SK-N-SH (cell line): ENCODE measurements around the gene KCND1. TPM values are rescaled to one million over a fixed set of nuclear protein-coding genes. Genes with fewer than 3 reads are reported as not detected.

Source experiments
- CTCF ChIA-PET: fragments of 300-600, 350-600 bp; formaldehyde crosslinking; extraction: SDS; loops from one replicate; lab custom pipeline; 2021; lab: Yijun Ruan, JAX
- POLR2A ChIA-PET: fragments of 350-600 bp; sonication (Branson Sonifier 250); formaldehyde crosslinking; extraction: SDS; loops from one replicate; lab custom pipeline; 2020; ENCODE audit warnings: antibody characterized with exemption, inconsistent platforms; lab: Yijun Ruan, JAX
- DNase-seq: peaks from one replicate; pipeline ENCODE4 v3.0.0; 2012
- H2AFZ ChIP-seq: fragments of 200-600 bp; sonication (generic); 2 replicates; pipeline ENCODE4 v1.8.1; 2016; ENCODE audit warnings: antibody characterized with exemption, mild to moderate bottlenecking, low read depth
- H3F3A ChIP-seq: fragments of 200-600 bp; sonication (generic); replicated peaks from 2 replicates; pipeline ENCODE3; 2016; ENCODE audit warnings: antibody characterized with exemption, mild to moderate bottlenecking; ENCODE audit not compliant: insufficient read depth
- H3K27ac ChIP-seq, 2 experiments: fragments of 200-500 bp in 1 of 2; fragments of 200-600 bp in 1 of 2; sonication (Bioruptor generic) in 1 of 2; sonication (generic), shearing (Covaris generic) in 1 of 2; 2 replicates each; pipeline versions ENCODE4 v1.5.1 to v1.6.1; 2014 to 2016; ENCODE audit warnings: low read depth in 2 of 2, inconsistent platforms in 1 of 2, low read length in 1 of 2, mild to moderate bottlenecking in 1 of 2, mixed read lengths in 1 of 2
- H3K27me3 ChIP-seq: fragments of 200-600 bp; sonication (generic), shearing (Covaris generic); 2 replicates; pipeline ENCODE4 v1.6.1; 2016; ENCODE audit warnings: mixed run types; ENCODE audit not compliant: insufficient read depth
- H3K36me3 ChIP-seq, 2 experiments: fragments of 200-500 bp in 1 of 2; fragments of 200-600 bp in 1 of 2; sonication (Bioruptor generic) in 1 of 2; sonication (generic) in 1 of 2; replicated peaks in 1 of 2; 2 replicates each; pipeline versions ENCODE3 to v1.5.1; 2014 to 2016; ENCODE audit warnings: low read length in 1 of 2, mild to moderate bottlenecking in 1 of 2; ENCODE audit not compliant: insufficient read depth in 2 of 2, control insufficient read depth in 1 of 2
- H3K4me1 ChIP-seq, 2 experiments: fragments of 200-500 bp in 1 of 2; fragments of 200-600 bp in 1 of 2; sonication (Bioruptor generic) in 1 of 2; sonication (generic), shearing (Covaris generic) in 1 of 2; 2 replicates each; pipeline versions ENCODE4 v1.5.1 to v1.6.1; 2014 to 2016; ENCODE audit warnings: low read depth in 1 of 2, low read length in 1 of 2, mixed run types in 1 of 2; ENCODE audit not compliant: insufficient read depth in 2 of 2, control insufficient read depth in 1 of 2
- H3K4me2 ChIP-seq: fragments of 200-600 bp; sonication (generic), shearing (Covaris generic); 2 replicates; pipeline ENCODE4 v1.6.1; 2017; ENCODE audit warnings: mixed run types
- H3K4me3 ChIP-seq, 2 experiments: fragments of 200-500 bp in 1 of 2; fragments of 200-600 bp in 1 of 2; sonication (Bioruptor generic) in 1 of 2; sonication (generic), shearing (Covaris generic) in 1 of 2; 2 replicates each; pipeline versions ENCODE4 v1.5.1 to v1.8.1; 2014 to 2016; ENCODE audit warnings: low read depth in 2 of 2, inconsistent platforms in 1 of 2, low read length in 1 of 2, mild to moderate bottlenecking in 1 of 2, mixed read lengths in 1 of 2, moderate library complexity in 1 of 2
- H3K79me2 ChIP-seq: fragments of 200-600 bp; sonication (generic); 2 replicates; pipeline ENCODE4 v1.8.1; 2017; ENCODE audit warnings: mild to moderate bottlenecking; ENCODE audit not compliant: insufficient read depth
- H3K9ac ChIP-seq: fragments of 200-600 bp; sonication (generic); 2 replicates; pipeline ENCODE4 v1.6.1; 2017; ENCODE audit warnings: mixed run types
- H3K9me2 ChIP-seq: fragments of 200-600 bp; sonication (generic); 2 replicates; pipeline ENCODE4 v1.6.1; 2017; ENCODE audit warnings: mixed run types
- H3K9me3 ChIP-seq: fragments of 200-600 bp; sonication (generic); 2 replicates; pipeline ENCODE4 v1.6.1; 2017; ENCODE audit warnings: mixed run types, mild to moderate bottlenecking, moderate library complexity
- H4K20me1 ChIP-seq: fragments of 200-600 bp; sonication (generic); 2 replicates; pipeline ENCODE4 v1.6.1; 2017; ENCODE audit warnings: mild to moderate bottlenecking, mixed run types; ENCODE audit not compliant: insufficient read depth
- EP300 ChIP-seq, 2 experiments: IDR thresholded peaks; 2 replicates each; pipeline versions ENCODE4 v1.4.0 to v1.6.1; 2012; ENCODE audit warnings: borderline replicate concordance in 1 of 2, low read depth in 1 of 2, low read length in 1 of 2
- IRF3 ChIP-seq: fragments of 150-350 bp; IDR thresholded peaks from 2 replicates; pipeline ENCODE4 v1.6.1; 2016; ENCODE audit warnings: mild to moderate bottlenecking, low read depth, low read length
- JUND ChIP-seq: IDR thresholded peaks from 2 replicates; pipeline ENCODE4 v1.4.0; 2012
- MAX ChIP-seq: IDR thresholded peaks from 2 replicates; pipeline ENCODE4 v1.4.0; 2012; ENCODE audit warnings: low read depth
- NFIC ChIP-seq: IDR thresholded peaks from 2 replicates; pipeline ENCODE4 v1.4.0; 2012; ENCODE audit warnings: borderline replicate concordance
- PBX3 ChIP-seq: IDR thresholded peaks from 2 replicates; pipeline ENCODE4; 2012
- RAD21 ChIP-seq: IDR thresholded peaks from 2 replicates; pipeline ENCODE4 v1.6.1; 2012; ENCODE audit warnings: mild to moderate bottlenecking, low read length
- RXRA ChIP-seq: IDR thresholded peaks from 2 replicates; pipeline ENCODE4 v1.4.0; 2012; ENCODE audit warnings: low read depth, mild to moderate bottlenecking, borderline replicate concordance
- SMC3 ChIP-seq: IDR thresholded peaks from 2 replicates; pipeline ENCODE4 v1.6.1; 2012; ENCODE audit warnings: low read depth, low read length, improper control_type of control experiment
- TCF12 ChIP-seq: IDR thresholded peaks from 2 replicates; pipeline ENCODE4 v1.4.0; 2012
- WGBS: methylation state at CpG from one replicate; pipeline ENCODE4 v1.1.6; 2017; ENCODE audit warnings: low lambda C conversion rate; 5-methylcytosine and 5-hydroxymethylcytosine counted together
- polyA plus RNA-seq, 3 experiments: library from polyadenylated mRNA; depleted of rRNA; stranded (reverse); fragments of >200 nt; gene quantifications; 2 replicates each; pipeline ENCODE4 v1.2.3, GENCODE V29; 2012

The KCND1 gene
- polyA plus RNA-seq, 1 of the 3 experiments (the other 2 are of a cell fraction), result 1.2 TPM

GRCh38 chrX:48937054-48937907 lies 34.4 kb downstream of the KCND1 start (continued):
- TF ChIP-seq SMC3 (no peak), PBX3 (no peak), JUND (no peak), RXRA (no peak)
- TF ChIP-seq, all 33 proteins: peak for 0

GRCh38 chrX:48936429-48937053 lies 35.1 kb downstream of the KCND1 start:
- Histone ChIP-seq H3K79me2 (peaks cover 32% of the 10 kb centered on the region; the same call in 1 of the 2 replicates), H3K27ac (no peak overlapping the region), H4K20me1 (peaks cover 54% of the 10 kb centered on the region), H3K9ac (no peak overlapping the region)
- WGBS, result 96% methylated on average over 8 of the region's 8 CpGs
- no peak for DNase-seq
- TF ChIP-seq TCF12 (no peak), NFIC (no peak), EP300 (IDR thresholded peaks at IDR 0.05; ENCODE audit: borderline replicate concordance in 1 of 2, low read depth in 1 of 2, low read length in 1 of 2) (no peak), IRF3 (no peak), MAX (no peak), RAD21 (no peak)
- TF ChIP-seq, all 33 proteins: peak for 0
- H3K9me3 ChIP-seq, result no peaks in the 10 kb centered on the region
- no peak overlapping the region for H2AFZ ChIP-seq
- ChIA-PET CTCF (interaction anchor here (1.2 to 2.2 kb wide), 2 partner anchors 10 to 45 kb away, joined by 3 to 8 read pairs; no protein-coding TSS in a partner anchor), POLR2A (no interaction called here)
- no peaks in the 10 kb centered on the region for H3K9me2 ChIP-seq
- no peaks in the 10 kb centered on the region for H3K4me1 ChIP-seq
- no peak overlapping the region for H3K4me3 ChIP-seq
- H3K36me3 ChIP-seq, result peaks cover 19 to 39% of the 10 kb centered on the region in 2 experiments
- H3K4me2 ChIP-seq, result no peak overlapping the region
- H3F3A ChIP-seq, result no peaks in the 10 kb centered on the region
- H3K27me3 ChIP-seq, result no peaks in the 10 kb centered on the region

GRCh38 chrX:48935301-48935670 lies 36.4 kb downstream of the KCND1 start:
- Histone ChIP-seq H3K9ac (no peak overlapping the region), H3K4me2 (no peak overlapping the region), H3K9me2 (no peaks in the 10 kb centered on the region), H3F3A (no peaks in the 10 kb centered on the region), H3K79me2 (peaks cover 30% of the 10 kb centered on the region; the same call in 1 of the 2 replicates), H3K4me3 (no peak overlapping the region), H3K27me3 (no peaks in the 10 kb centered on the region), H3K36me3 (peaks cover 29 to 38% of the 10 kb centered on the region in 2 experiments), H2AFZ (no peak overlapping the region), H3K9me3 (no peaks in the 10 kb centered on the region), H4K20me1 (peaks cover 41% of the 10 kb centered on the region), H3K4me1 (no peaks in the 10 kb centered on the region), H3K27ac (no peak overlapping the region)
- POLR2A ChIA-PET, result no interaction called here
- DNase-seq, result no peak
- 100% methylated on average over 1 of the region's 1 CpG for WGBS
- no peak for TF ChIP-seq TCF12
- CTCF ChIA-PET, result no interaction called here
